Common myeloid progenitor, CD34-positive (primary cell): ENCODE results near the gene KRTAP10-11.
"Not testable (repeated sequence)": the region's sequence is repeated elsewhere in the genome, so short reads cannot be mapped to it uniquely, and the experiment has no call there.

Experiments used
- CTCF ChIA-PET: fragments of 350-600 bp; sonication (Branson Sonifier 250); formaldehyde crosslinking; loops from one replicate; lab custom pipeline; 2021; ENCODE audit warnings: antibody characterized with exemption; lab: Charles Lee
- POLR2A ChIA-PET: fragments of 350-600 bp; sonication (Branson Sonifier 250); formaldehyde crosslinking; loops from one replicate; lab custom pipeline; 2021; ENCODE audit warnings: antibody characterized with exemption; lab: Charles Lee
- DNase-seq, 3 donors: peaks; one replicate each; pipeline versions ENCODE4 v3.0.0 to v3.0.0-alpha.2; 2013
- H3K27ac ChIP-seq, 2 experiments: 1 replicate in 1 of 2; 2 replicates in 1 of 2; pipeline ENCODE4 v1.7.0; 2013; ENCODE audit warnings: inconsistent platforms in 2 of 2, low read length in 2 of 2, mild to moderate bottlenecking in 2 of 2, low read depth in 1 of 2, moderate library complexity in 1 of 2; ENCODE audit not compliant: severe bottlenecking in 2 of 2, insufficient read depth in 1 of 2, poor library complexity in 1 of 2
- H3K27me3 ChIP-seq, 5 experiments: replicated peaks in 2 of 5; 1 replicate in 3 of 5; 2 replicates in 2 of 5; pipeline versions ENCODE4 v1.6.1 to v1.7.0; 2013; ENCODE audit warnings: low read length in 4 of 5, mild to moderate bottlenecking in 2 of 5, moderate library complexity in 2 of 5, inconsistent platforms in 1 of 5; ENCODE audit not compliant: insufficient read depth in 5 of 5, control insufficient read depth in 4 of 5
- H3K36me3 ChIP-seq, 4 experiments: 1 replicate in 2 of 4; 2 replicates in 2 of 4; pipeline versions ENCODE4 v1.6.1 to v1.7.0; 2013; ENCODE audit warnings: low read length in 3 of 4, control low read depth in 1 of 4, mild to moderate bottlenecking in 1 of 4; ENCODE audit not compliant: control insufficient read depth in 4 of 4, insufficient read depth in 4 of 4
- H3K4me1 ChIP-seq, 4 experiments: 1 replicate in 3 of 4; 2 replicates in 1 of 4; pipeline versions ENCODE4 v1.6.1 to v1.7.1; 2013; ENCODE audit warnings: low read length in 3 of 4, mild to moderate bottlenecking in 3 of 4, control low read depth in 1 of 4, inconsistent platforms in 1 of 4, moderate library complexity in 1 of 4; ENCODE audit not compliant: control insufficient read depth in 4 of 4, insufficient read depth in 4 of 4; ENCODE audit errors: control extremely low read depth in 1 of 4
- H3K4me3 ChIP-seq, 7 experiments: 1 replicate in 4 of 7; 2 replicates in 3 of 7; pipeline versions ENCODE4 v1.5.1 to v1.7.0; 2013; ENCODE audit warnings: mild to moderate bottlenecking in 7 of 7, low read length in 6 of 7, moderate library complexity in 6 of 7, inconsistent platforms in 2 of 7, low read depth in 2 of 7, control low read depth in 1 of 7; ENCODE audit not compliant: insufficient read depth in 4 of 7, control insufficient read depth in 1 of 7; ENCODE audit errors: extremely low read depth in 1 of 7
- H3K9me3 ChIP-seq, 5 experiments: 1 replicate in 4 of 5; 2 replicates in 1 of 5; pipeline versions ENCODE4 v1.6.1 to v1.7.1; 2013; ENCODE audit warnings: low read length in 4 of 5, mild to moderate bottlenecking in 2 of 5, inconsistent platforms in 1 of 5, low read depth in 1 of 5, moderate library complexity in 1 of 5; ENCODE audit not compliant: control insufficient read depth in 4 of 5, insufficient read depth in 2 of 5; ENCODE audit errors: control extremely low read depth in 1 of 5
- WGBS: methylation state at CpG from one replicate; pipeline ENCODE4 v1.1.5; 2013; ENCODE audit not compliant: insufficient coverage; 5-methylcytosine and 5-hydroxymethylcytosine counted together

Gene KRTAP10-11

GRCh38 chr21:44602463-44602850, 43.8 kb upstream of the KRTAP10-11 start:
- Histone ChIP-seq H3K27ac (no peak overlapping the region), H3K27me3 (peaks cover 0 to 19% (median 5%) of the 10 kb centered on the region in 5 experiments), H3K4me1 (no peaks in the 10 kb centered on the region), H3K9me3 (peaks cover 0 to 15% (median 3%) of the 10 kb centered on the region in 5 experiments), H3K4me3 (no peak overlapping the region), H3K36me3 (no peaks in the 10 kb centered on the region)
- WGBS = 92% methylated on average over 20 of the region's 21 CpGs
- DNase-seq = no peak
- ChIA-PET POLR2A (no interaction called here), CTCF (no interaction called here)

GRCh38 chr21:44603109-44603875, 42.9 kb upstream of the KRTAP10-11 start:
- Histone ChIP-seq H3K27me3 (peaks cover 0 to 16% (median 5%) of the 10 kb centered on the region in 5 experiments), H3K27ac (no peak overlapping the region), H3K4me1 (no peaks in the 10 kb centered on the region), H3K9me3 (peaks cover 0 to 15% (median 3%) of the 10 kb centered on the region in 5 experiments), H3K36me3 (no peaks in the 10 kb centered on the region), H3K4me3 (no peak overlapping the region)
- ChIA-PET CTCF (no interaction called here), POLR2A (no interaction called here)
- WGBS = 57% methylated on average over 14 of the region's 17 CpGs
- DNase-seq = no peak

- no peak overlapping the region for H3K4me3 ChIP-seq
- H3K27me3 ChIP-seq = peaks cover 0 to 16% (median 5%) of the 10 kb centered on the region in 5 experiments
- no peak overlapping the region for H3K27ac ChIP-seq
- DNase-seq = no peak
- peaks cover 0 to 15% (median 3%) of the 10 kb centered on the region in 5 experiments for H3K9me3 ChIP-seq
- WGBS = 94% methylated on average over 5 of the region's 8 CpGs
- no peaks in the 10 kb centered on the region for H3K36me3 ChIP-seq
- H3K4me1 ChIP-seq = no peaks in the 10 kb centered on the region
- ChIA-PET POLR2A (no interaction called here), CTCF (no interaction called here)
Observed at GRCh38 chr21:44603911-44604310, 42.3 kb upstream of the KRTAP10-11 start.

GRCh38 chr21:44606495-44606894, 39.7 kb upstream of the KRTAP10-11 start:
- Histone ChIP-seq H3K4me3 (no peak overlapping the region), H3K9me3 (peaks cover 0 to 31% (median 8%) of the 10 kb centered on the region in 5 experiments), H3K36me3 (no peaks in the 10 kb centered on the region), H3K27ac (no peak overlapping the region), H3K4me1 (no peaks in the 10 kb centered on the region), H3K27me3 (peaks cover 0 to 13% (median 5%) of the 10 kb centered on the region in 5 experiments)
- CTCF ChIA-PET = no interaction called here
- WGBS = 83% methylated on average over 2 of the region's 4 CpGs
- POLR2A ChIA-PET = no interaction called here
- no peak for DNase-seq

- peaks cover 0 to 30% (median 10%) of the 10 kb centered on the region in 5 experiments for H3K9me3 ChIP-seq
- no peak for DNase-seq
- no peaks in the 10 kb centered on the region for H3K36me3 ChIP-seq
- CTCF ChIA-PET = no interaction called here
- peaks cover 0 to 6% (median 2%) of the 10 kb centered on the region in 5 experiments for H3K27me3 ChIP-seq
- POLR2A ChIA-PET = no interaction called here
- H3K4me3 ChIP-seq = no peak overlapping the region
- H3K4me1 ChIP-seq = no peaks in the 10 kb centered on the region
- H3K27ac ChIP-seq = no peak overlapping the region
Observed at GRCh38 chr21:44609193-44609592, 37.0 kb upstream of the KRTAP10-11 start.

- POLR2A ChIA-PET, H3K36me3 ChIP-seq, DNase-seq, H3K27me3 ChIP-seq, H3K4me1 ChIP-seq, H3K27ac ChIP-seq, H3K4me3 ChIP-seq: not testable (repeated sequence)
- H3K9me3 ChIP-seq = peaks cover 0 to 24% (median 6%) of the 10 kb centered on the region in 5 experiments
- WGBS = 100% methylated on average over 2 of the region's 7 CpGs
- CTCF ChIA-PET = interaction anchor here (0.6 kb wide), 1 partner anchor 1087 kb away, joined by 3 read pairs; no protein-coding TSS in a partner anchor
Observed at GRCh38 chr21:44610157-44610843, 35.9 kb upstream of the KRTAP10-11 start.

GRCh38 chr21:44611551-44611950, 34.7 kb upstream of the KRTAP10-11 start:
- H3K9me3 ChIP-seq = peaks cover 0 to 20% (median 6%) of the 10 kb centered on the region in 5 experiments

More at GRCh38 chr21:44611551-44611950, 34.7 kb upstream of the KRTAP10-11 start:
- no peaks in the 10 kb centered on the region for H3K4me1 ChIP-seq
- H3K36me3 ChIP-seq = no peaks in the 10 kb centered on the region
- POLR2A ChIA-PET = no interaction called here
- DNase-seq = no peak
- 96% methylated on average over 4 of the region's 4 CpGs for WGBS
- CTCF ChIA-PET = no interaction called here
- peaks cover 0 to 2% (median 0%) of the 10 kb centered on the region in 5 experiments for H3K27me3 ChIP-seq
- no peak overlapping the region for H3K27ac ChIP-seq
- no peak overlapping the region for H3K4me3 ChIP-seq
